ENCODE measurements around the gene C9orf78. TPM values are rescaled to one million over a fixed set of nuclear protein-coding genes. Genes with fewer than 3 reads are reported as not detected.

Gene C9orf78
- total RNA-seq, 1 experiment from 2014 or later = 42.4 TPM

DNA sequence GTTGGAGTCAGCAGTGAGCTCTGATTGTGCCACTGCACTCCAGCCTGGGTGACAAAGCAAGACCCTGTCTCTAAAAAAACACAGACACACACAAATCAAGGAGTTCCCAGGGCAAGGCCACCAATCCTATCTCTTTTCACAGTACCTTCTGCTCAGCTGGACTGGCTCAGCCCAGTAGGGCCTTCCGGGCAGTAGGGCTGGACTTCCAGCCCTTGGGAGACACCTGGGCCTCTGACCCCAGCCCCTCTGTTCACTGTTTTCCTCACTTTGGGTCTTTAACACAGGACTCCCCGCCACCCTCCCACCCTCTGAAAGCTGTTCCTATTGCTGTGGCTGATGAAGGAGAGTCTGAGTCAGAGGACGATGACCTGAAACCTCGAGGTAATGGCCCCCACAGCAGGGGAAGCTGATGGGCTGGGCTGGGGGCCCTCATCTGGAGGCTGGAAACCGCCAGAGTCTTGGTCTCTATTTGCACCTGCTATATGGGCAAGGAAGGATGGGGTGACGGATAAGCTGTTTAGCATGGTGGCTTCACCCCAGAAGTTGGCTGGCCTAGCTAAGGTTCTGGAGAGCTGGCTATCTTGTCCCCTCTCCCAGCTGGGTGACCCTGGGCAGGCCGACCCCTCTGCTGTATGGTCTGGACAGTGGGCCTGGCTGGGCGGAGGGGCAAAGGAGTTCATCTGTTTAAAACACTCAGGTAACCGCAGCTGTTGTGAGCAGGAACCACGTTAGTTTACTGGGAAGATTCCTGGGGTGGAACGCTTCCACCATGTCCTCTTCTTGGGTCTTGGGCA lies 25.8 kb upstream of the C9orf78 start:
- POLR2A ChIA-PET (ENCODE audit: unreplicated experiment) = no interaction called here
- BruUV-seq (replicated peaks) = no TSS peak

DNA sequence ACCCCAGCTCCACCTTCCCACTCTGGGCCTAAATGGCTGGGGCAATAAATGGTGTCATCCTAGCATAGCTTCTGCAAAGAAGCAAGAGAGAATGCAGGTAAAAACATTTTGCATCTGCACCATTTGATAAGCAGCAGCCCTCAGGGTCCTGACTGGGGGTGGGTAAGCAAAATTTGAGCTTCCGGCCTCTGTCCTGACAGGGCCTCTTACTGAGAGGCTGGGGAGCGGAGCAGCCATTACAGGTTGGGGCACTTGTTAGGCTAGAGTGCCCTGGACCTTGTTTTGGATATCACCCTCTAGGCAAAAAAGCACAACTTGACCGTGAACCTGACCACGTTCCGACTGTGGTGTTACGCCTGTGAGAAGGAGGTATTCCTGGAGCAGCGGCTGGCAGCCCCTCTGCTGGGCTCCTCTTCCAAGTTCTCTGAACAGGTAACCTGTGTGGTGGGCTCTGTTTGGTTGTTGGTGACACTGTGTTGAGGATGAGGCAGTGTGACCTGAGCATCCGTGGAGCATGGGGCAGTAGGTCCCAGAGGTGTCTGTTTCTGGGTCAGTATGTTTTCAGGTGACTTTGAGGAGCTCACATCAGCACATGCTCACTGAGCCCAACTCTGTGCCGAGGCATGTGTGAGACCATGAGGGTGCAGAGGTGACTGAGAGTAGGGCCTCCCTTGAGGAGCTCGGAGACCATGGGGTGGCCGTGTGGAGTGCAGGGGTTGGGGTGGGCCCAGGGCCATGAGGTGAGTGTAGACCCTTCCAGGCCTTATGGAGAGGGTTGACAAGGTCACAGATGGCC lies 23.3 kb upstream of the C9orf78 start:
- TF ChIP-seq EZH2 (IDR thresholded peaks at IDR 0.05; ENCODE audit: low read length, unreplicated experiment) = no peak
- TF ChIP-seq, protein P1, sequence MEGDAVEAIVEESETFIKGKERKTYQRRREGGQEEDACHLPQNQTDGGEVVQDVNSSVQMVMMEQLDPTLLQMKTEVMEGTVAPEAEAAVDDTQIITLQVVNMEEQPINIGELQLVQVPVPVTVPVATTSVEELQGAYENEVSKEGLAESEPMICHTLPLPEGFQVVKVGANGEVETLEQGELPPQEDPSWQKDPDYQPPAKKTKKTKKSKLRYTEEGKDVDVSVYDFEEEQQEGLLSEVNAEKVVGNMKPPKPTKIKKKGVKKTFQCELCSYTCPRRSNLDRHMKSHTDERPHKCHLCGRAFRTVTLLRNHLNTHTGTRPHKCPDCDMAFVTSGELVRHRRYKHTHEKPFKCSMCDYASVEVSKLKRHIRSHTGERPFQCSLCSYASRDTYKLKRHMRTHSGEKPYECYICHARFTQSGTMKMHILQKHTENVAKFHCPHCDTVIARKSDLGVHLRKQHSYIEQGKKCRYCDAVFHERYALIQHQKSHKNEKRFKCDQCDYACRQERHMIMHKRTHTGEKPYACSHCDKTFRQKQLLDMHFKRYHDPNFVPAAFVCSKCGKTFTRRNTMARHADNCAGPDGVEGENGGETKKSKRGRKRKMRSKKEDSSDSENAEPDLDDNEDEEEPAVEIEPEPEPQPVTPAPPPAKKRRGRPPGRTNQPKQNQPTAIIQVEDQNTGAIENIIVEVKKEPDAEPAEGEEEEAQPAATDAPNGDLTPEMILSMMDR (conservative IDR thresholded peaks at IDR 0.05; ENCODE audit: low read depth, low read length) = no peak
- TF ChIP-seq EZH2phosphoT487 (IDR thresholded peaks at IDR 0.05; ENCODE audit: borderline replicate concordance, low read length) = no peak
- no peak overlapping the region for H3K9ac ChIP-seq (ENCODE audit: low read length)
- CTCF ChIA-PET = no interaction called here
- no peak overlapping the region for H2AFZ ChIP-seq (ENCODE audit: low read length)
- H3K4me2 ChIP-seq (ENCODE audit: low read length) = no peak overlapping the region
- H3F3A ChIP-seq (ENCODE audit: low read length, unreplicated experiment) = no peaks in the 10 kb centered on the region
- intact Hi-C loops (cut with micrococcal nuclease) = no loop called here
- H3K9me3 ChIP-seq (ENCODE audit: low read length) = no peaks in the 10 kb centered on the region
- no peaks in the 10 kb centered on the region for H3K79me2 ChIP-seq (ENCODE audit: low read length)
- no peaks in the 10 kb centered on the region for H3K9me2 ChIP-seq (replicated peaks; ENCODE audit: low read length)
- no peaks in the 10 kb centered on the region for H4K20me1 ChIP-seq (ENCODE audit: low read length)
- DNase-seq (no peak), ATAC-seq (no peak)
- H3K4me1 ChIP-seq (ENCODE audit: insufficient read depth, low read length) = no peaks in the 10 kb centered on the region
- POLR2A ChIA-PET (ENCODE audit: unreplicated experiment) = no interaction called here
- no peak overlapping the region for H3K4me3 ChIP-seq (ENCODE audit: low read length)
- no peaks in the 10 kb centered on the region for H3K36me3 ChIP-seq (ENCODE audit: low read depth, low read length)
- H3K27me3 ChIP-seq (ENCODE audit: low read length) = no peaks in the 10 kb centered on the region
- BruUV-seq (replicated peaks) = no TSS peak
- no peak overlapping the region for H3K27ac ChIP-seq (ENCODE audit: low read length)

More for the DNA sequence above, 25.8 kb upstream of the C9orf78 start:
- Histone ChIP-seq H3K79me2 (ENCODE audit: low read length) (no peaks in the 10 kb centered on the region), H3K27me3 (ENCODE audit: low read length) (no peaks in the 10 kb centered on the region), H4K20me1 (ENCODE audit: low read length) (no peaks in the 10 kb centered on the region), H3K4me1 (ENCODE audit: insufficient read depth, low read length) (no peaks in the 10 kb centered on the region), H3K9ac (ENCODE audit: low read length) (no peak overlapping the region), H3K4me2 (ENCODE audit: low read length) (no peak overlapping the region), H2AFZ (ENCODE audit: low read length) (no peak overlapping the region), H3F3A (ENCODE audit: low read length, unreplicated experiment) (no peaks in the 10 kb centered on the region), H3K9me2 (replicated peaks; ENCODE audit: low read length) (no peaks in the 10 kb centered on the region), H3K4me3 (ENCODE audit: low read length) (no peak overlapping the region), H3K9me3 (ENCODE audit: low read length) (no peaks in the 10 kb centered on the region), H3K36me3 (ENCODE audit: low read depth, low read length) (no peaks in the 10 kb centered on the region), H3K27ac (ENCODE audit: low read length) (no peak overlapping the region)
- TF ChIP-seq, protein P1 (conservative IDR thresholded peaks at IDR 0.05; ENCODE audit: low read depth, low read length) = no peak
- no peak for TF ChIP-seq EZH2 (IDR thresholded peaks at IDR 0.05; ENCODE audit: low read length, unreplicated experiment)
- TF ChIP-seq EZH2phosphoT487 (IDR thresholded peaks at IDR 0.05; ENCODE audit: borderline replicate concordance, low read length) = no peak
- DNase-seq = no peak
- CTCF ChIA-PET = no interaction called here
- intact Hi-C loops (cut with micrococcal nuclease) = no loop called here
- no peak for ATAC-seq

- TF ChIP-seq, protein P1 (conservative IDR thresholded peaks at IDR 0.05; ENCODE audit: low read depth, low read length) = no peak
- TF ChIP-seq EZH2 (IDR thresholded peaks at IDR 0.05; ENCODE audit: low read length, unreplicated experiment) = no peak
- no peak for TF ChIP-seq EZH2phosphoT487 (IDR thresholded peaks at IDR 0.05; ENCODE audit: borderline replicate concordance, low read length)
- H3K36me3 ChIP-seq (ENCODE audit: low read depth, low read length) = no peaks in the 10 kb centered on the region
- no peak overlapping the region for H3K27ac ChIP-seq (ENCODE audit: low read length)
- DNase-seq (no peak), ATAC-seq (no peak)
- ChIA-PET POLR2A (ENCODE audit: unreplicated experiment) (no interaction called here), CTCF (no interaction called here)
- no peaks in the 10 kb centered on the region for H3K9me3 ChIP-seq (ENCODE audit: low read length)
- no peaks in the 10 kb centered on the region for H3K79me2 ChIP-seq (ENCODE audit: low read length)
- no peak overlapping the region for H3K4me2 ChIP-seq (ENCODE audit: low read length)
- no peaks in the 10 kb centered on the region for H3K4me1 ChIP-seq (ENCODE audit: insufficient read depth, low read length)
- H3K27me3 ChIP-seq (ENCODE audit: low read length) = no peaks in the 10 kb centered on the region
- no peak overlapping the region for H2AFZ ChIP-seq (ENCODE audit: low read length)
- H3K9me2 ChIP-seq (replicated peaks; ENCODE audit: low read length) = no peaks in the 10 kb centered on the region
- no TSS peak for BruUV-seq (replicated peaks)
- H3K4me3 ChIP-seq (ENCODE audit: low read length) = no peak overlapping the region
- H4K20me1 ChIP-seq (ENCODE audit: low read length) = no peaks in the 10 kb centered on the region
- intact Hi-C loops (cut with micrococcal nuclease) = no loop called here
- H3K9ac ChIP-seq (ENCODE audit: low read length) = no peak overlapping the region
- no peaks in the 10 kb centered on the region for H3F3A ChIP-seq (ENCODE audit: low read length, unreplicated experiment)
Measured at GRCh38 chr9:129857207-129857606, 22.1 kb upstream of the C9orf78 start.

Data from PC-3 (cell line).